ENCODE measurements around the gene NLGN3.

NLGN3 gene

GRCh38 chrX:71214604-71215337, 70.1 kb downstream of the NLGN3 start:
- DNase-seq, result no peak

GRCh38 chrX:71215338-71215912, 70.8 kb downstream of the NLGN3 start:
- no peak for DNase-seq

GRCh38 chrX:71216485-71216884, 71.8 kb downstream of the NLGN3 start:
- DNase-seq, result no peak

- DNase-seq, result no peak
Measured at GRCh38 chrX:71217298-71217697, 72.7 kb downstream of the NLGN3 start.

Data from T-helper 2 cell (primary cell).